Medulla oblongata (tissue), 1 donor: Measurements from ENCODE around the gene PGLYRP2.

ENCODE experiments used
- DNase-seq: peaks from one replicate; pipeline ENCODE4 v3.0.0-alpha.2; 2015; ENCODE audit errors: extremely low spot score

Gene PGLYRP2

DNA sequence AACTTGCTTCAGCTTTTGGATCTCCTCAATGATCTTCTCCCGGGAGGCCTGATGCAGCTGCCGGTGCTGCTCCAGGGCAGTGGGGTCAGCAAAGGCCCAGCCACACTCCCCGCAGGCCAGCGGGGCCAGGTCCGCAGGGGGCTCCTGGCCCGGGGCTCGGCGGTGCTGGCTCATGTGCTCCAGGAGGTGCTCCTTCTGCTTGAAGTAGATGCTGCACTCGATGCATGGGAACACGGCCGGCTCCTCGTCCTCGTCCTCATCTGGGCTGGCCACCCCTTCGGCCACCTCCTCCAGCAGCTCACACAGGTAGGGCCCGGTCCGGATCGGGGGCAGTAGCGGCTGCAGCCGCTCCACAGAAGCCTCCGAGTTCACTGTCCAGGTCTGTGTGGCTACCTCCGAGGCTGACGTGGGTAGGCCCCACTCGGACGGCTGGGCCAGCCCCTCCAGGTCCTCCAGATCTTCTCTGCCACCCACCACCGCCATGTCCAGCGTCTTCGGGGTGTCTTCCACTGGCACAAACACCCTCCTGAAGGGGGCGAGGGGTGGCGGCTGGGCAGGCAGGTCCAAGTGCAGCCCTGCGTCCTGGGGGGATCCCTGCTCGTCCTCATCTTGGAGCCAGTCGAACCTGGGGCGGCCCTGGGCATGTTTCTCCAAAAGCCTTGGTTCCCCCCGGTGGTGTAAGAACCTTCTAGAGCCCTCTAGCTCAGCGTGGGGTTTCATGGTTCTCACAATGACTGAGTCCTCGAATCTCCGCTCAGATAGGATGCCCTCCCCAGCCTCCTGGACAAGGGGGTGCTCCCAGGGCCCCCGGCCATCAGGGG is 39.3 kb downstream of the PGLYRP2 start:
- no peak for DNase-seq

DNA sequence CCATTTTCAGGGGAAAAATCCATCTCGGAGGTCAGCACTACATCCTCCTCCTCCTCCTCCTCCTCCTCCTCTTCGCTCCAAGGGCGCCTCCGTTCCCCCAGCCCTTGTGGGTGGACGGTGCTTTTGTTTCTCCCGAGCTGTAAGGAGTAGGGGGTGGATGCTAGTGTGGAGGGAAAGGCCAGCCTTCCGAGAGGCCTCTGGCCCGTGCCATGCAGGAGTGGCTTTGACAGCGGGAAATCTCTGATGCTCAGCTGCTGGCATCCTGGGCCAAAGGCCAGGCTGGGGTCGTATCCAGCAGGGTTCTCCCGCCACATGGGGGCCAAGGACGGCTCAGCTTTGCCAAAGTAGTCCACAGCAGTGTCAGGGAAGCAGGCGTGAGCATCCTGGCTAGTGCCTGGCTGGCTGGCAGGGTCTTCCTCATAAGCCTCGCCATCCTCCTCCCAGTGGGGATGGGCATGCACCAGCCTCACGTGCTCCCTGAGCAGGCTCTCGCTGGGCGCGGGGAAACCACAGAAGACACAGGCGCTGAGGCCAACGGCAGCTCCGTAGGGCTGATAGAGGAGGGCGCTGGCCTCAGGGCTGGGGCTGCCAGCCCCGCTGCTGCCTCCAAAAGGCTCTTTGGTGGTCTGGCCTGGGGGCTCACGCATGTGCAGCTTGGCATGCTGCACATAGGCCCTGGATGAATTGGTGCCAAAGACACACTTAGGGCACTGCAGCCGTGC is 40.1 kb downstream of the PGLYRP2 start:
- DNase-seq = no peak

DNA sequence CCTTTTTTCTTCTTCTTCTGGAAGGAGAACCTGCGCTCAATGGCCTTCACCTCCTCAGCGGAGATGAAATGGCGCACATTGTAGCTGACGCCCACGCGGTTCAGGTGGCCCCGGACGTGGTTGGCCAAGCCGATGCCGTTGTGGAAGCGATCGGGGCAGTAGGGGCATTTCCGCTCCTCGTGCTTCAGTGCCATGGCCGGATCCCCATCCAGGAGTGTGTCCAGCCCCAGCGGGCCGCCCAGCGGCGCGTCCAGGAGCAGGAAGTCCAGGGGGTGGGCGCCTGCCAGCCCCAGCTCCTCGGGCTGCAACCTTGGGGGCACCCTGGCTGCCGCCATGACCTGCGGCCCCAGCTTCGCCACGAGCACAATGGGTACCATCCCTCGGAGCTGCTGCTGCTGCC is 40.7 kb downstream of the PGLYRP2 start:
- DNase-seq = no peak

DNA sequence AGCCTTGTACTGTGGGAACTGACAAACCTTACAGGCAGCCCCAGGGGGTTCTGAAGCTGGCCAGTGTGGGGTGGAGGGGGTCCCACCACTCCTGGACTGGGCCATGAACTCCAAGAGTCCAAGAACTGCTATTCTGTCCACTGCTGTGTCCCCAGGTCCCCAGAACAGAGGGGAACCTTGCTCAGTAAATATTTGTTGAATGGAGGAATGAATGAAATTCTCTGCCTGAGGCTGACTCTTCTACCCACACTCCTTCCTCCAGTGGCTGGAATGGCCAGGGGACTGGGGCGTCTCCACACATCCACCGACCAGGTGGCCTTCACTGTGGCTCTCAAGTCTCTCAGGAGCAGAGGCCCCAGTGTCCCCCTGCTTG is 41.2 kb downstream of the PGLYRP2 start:
- no peak for DNase-seq

DNA sequence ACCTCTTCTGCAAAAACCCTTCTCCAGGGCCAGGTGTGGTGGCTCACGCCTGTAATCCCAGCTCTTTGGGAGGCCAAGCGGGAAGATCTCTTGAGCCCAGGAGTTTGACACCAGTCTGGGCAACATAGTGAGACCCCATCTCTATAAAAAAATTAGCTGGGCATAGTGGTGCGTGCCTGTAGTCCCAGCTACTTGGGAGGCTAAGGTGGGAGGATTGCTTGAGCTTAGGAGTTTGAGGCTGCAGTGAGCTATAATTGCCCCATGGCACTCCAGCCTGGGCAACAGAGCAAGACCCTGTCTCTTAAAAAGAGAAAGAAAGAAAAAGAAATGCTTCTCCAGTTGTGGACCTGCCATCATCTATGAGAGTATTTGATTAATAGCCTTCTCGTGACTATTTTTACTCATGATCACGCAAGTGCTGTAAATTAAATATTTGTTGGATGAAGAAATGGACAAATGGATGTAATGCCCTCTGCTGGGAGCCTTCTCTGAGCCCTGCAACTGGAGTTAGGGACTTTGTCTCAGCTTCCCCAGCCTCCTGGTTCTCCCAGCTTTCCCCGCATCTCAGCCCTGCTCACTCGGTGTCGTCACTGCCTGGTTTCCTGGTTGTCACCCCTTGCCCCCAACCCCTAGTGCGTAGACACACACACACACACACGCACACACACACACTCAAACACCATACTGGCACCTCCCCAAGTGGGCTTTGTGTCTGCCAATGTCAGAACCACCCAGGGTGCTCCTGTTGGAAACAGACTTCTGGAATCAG is 41.8 kb downstream of the PGLYRP2 start:
- no peak for DNase-seq

DNA sequence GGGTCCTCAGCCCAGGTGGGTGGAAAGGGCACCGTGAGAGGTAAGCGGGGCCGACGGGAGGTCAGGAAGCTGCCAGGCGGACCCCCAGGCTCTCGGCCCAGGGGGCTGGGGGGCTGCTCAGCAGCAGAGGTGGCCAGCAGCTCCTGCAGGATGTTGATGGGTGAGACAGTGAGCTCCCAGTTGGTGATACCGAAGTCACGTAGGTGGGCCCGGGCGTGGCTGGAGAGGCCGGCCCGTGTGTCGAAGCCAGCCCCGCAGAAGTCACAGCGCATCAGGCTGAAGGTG is 42.5 kb downstream of the PGLYRP2 start:
- DNase-seq = no peak

DNA sequence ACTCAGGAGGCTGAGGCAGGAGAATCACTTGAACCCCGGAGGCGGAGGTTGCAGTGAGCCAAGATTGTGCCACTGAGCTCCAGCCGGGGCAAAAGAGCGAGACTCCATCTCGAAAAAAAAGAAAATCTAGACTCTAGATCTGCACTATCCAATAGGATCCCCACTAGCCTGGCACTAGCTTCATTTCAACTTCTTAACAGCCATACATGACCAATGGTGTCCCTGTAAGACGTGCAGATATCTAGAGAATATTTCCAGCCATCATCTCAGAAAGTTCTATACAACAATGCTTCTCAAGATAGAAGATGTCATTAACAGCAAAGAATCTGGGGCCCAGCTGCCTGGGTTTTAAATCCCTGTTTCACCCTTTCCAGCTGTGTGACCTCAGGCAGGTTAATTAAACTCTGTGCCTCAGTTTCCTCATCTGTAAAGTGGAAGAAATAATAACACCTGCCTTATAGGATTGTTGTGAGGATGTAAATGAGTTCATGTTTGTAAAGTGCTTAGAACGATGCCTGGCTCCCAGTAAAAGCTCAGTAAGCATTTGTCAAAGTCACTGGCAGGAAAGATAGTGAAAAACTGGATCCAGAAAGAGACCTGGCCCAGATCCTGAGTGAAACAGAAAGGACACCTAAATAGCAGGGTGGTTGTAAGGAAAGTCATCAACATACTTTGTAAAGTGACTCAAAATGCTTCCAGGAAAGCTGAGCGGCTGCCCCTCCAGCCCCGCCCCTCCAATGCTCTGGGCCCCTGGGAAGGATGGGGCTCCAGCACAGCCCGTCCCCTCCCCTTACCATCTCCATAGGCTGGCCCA is 43.1 kb downstream of the PGLYRP2 start:
- DNase-seq = no peak

DNA sequence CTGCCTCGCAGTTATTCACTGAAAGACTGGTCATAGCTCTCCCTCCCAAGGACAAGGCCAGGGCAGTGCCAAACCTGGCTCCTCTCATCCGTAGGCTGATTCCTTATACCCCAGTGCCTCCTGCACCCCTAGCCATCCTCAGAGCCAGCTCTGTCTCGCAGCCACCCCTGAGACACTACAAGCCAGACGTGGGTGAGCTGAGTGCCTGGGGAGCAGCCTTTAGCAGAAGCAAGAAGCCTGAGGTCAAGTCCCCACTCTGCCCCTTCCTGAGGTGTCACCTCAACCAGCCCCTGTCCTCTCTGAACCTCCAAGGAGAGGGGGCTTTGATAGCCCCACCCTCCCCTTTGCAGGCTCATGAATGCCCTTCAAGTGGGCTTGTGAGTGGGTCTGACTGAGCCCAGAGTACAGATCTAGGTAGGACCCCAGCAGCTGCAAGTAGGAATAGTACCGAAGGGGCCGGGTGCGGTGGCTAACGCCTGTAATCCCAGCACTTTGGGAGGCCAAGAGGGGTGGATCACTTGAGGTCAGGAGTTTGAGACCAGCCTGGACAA is 45.7 kb downstream of the PGLYRP2 start:
- DNase-seq = no peak

DNA sequence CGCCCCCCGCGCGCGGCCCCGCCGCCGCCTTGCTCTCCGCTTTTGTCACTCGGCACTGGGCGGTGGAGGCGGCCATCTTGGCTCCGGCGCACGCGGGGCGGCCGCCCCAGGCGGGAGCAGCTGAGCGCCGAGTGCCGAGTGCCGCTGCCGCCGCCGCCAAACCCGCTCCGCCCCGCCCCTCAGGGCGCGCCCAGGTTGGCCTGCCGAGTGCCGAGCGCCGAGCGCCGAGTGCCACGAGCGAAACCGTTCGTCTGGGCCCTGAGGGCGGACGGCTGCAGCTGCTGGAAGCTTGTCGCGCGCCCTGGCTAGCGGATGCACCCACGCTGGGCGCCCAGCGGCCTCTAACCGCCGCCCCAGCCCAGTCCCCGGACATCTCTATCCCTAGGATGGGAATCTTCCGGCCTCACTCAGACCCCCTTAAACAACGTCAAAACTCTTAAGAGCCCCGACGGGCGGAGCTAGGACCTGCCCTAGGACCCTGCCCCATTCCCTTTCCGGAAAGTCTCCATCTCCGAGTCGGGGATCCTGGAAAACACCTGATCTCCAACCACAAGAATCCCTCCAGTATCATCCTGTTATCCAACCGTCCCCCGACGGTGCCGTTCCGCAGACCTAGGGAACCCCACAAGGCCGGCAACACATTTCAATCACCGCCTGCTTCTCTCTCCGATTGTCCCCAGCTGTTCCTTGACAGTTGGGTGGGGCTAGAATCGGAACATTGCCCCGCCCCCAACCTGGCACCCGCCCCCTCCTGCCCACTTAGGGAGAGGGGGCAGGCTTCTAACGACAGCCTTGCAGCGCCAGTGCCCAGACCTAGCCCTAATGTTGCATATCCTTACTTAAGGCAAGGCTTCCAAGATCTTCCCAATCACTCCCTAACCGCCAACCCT is 46.4 kb downstream of the PGLYRP2 start:
- DNase-seq = peak; percentile 90

DNA sequence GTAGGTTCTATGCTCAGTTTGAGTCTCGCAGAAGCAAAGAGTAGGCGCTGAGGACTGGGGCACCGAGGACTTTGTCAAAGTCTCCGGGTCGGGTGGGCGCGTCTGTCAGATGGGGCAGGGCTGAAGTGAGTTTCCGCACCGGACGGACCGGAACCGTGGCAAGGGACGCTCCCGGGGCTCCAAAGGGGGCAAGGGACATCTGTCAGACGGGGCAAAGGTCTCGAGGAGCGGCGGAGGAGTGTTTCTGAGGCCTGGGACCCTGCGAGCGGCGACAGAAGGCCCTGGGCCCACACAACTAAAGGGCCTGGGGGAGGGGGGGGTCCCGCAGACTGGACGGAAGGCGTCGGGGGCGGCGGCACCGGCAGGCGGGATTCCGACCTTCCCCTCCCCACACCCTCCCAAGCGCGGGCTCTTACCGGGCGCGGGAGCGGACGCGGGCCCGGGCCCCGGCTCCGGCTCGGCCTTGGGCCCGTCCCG is 47.2 kb downstream of the PGLYRP2 start:
- DNase-seq = no peak

DNA sequence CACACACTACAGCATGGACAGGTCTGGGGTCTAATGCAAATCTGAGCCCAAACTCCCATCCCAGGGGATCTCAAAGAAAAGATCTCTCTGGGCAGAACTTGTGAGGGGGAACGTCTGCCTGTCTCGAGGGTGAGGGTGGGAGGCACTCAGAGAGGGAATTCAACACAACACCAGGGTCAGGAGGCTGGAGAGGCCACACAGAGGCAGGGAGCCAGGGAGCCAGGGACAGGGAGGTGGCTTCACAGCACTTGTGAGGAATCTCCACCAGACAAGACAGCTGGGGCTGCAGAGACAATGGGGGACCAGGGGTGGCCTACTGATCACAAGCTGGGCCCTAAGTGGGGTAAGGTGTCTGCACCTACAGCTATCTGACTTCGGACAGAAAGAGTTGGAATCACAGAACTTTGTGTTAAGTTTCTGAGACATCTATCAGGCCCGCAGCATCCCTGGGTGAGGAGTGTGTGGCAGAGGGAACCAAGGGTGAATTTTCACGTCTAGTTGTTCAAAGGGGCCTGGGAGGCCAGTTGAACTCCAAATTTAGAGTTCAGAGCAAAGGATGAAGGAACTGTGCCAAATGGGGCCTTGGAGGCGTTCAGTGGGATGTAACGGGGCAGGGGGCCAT is 47.8 kb downstream of the PGLYRP2 start:
- no peak for DNase-seq

DNA sequence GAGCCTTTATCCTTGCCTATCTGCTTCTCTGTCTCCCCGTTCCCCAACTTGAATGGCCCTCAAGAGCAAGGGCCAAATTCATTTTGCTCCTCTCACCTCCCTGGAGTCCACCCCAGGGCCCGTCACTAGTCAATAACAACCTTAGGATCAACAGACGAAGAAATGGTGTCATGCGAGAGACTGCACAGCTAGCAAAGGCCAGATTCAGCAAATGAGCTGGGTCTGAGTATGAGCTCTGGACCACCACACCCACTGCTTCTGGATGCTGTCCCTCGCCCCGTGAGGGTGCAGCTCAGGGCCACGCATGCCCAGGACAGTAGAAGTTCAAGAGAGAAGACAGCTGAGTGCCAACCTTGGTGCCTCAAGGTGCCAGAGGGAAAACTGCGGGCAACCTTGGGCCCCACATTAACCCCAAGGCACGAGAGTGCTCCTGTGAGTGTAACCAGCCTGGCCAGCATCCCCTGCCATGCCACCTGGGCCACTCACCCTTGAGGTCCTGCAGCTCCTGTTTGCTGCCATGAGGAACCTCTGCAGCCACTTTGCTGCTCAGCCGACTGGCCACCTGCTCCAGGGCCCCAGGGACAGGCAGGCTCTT is 48.7 kb downstream of the PGLYRP2 start:
- DNase-seq = no peak

DNA sequence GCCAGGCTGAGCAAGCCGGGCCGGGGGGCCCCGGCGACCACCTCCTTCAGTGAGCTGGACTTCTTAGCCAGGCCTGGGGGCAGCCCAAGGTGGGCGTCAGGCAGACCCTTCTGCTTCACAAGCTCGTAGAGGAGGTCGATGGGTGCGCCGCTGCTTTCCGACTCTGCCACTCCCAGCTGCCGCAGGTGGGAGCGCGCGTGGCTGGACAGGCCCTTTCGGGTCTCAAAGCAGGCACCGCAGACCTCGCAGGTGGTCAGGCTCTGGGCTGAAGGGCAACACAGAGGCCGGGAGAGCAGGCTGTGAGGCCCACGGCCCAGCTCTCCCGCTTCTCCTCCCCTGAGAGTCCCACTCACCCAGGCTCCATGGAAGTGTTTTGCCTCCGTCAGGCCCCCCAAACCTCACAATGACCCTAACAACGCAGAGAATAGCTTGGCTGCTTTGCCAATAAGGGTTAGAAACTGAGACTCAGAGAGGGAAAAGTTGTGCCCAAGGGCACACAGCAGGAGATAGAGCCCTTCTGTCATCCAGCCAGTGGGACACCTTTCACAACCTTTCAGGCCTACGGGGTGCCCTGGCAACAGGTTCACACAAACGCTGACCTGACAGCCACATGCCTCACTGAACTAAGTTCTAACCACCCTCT is 49.4 kb downstream of the PGLYRP2 start:
- no peak for DNase-seq

DNA sequence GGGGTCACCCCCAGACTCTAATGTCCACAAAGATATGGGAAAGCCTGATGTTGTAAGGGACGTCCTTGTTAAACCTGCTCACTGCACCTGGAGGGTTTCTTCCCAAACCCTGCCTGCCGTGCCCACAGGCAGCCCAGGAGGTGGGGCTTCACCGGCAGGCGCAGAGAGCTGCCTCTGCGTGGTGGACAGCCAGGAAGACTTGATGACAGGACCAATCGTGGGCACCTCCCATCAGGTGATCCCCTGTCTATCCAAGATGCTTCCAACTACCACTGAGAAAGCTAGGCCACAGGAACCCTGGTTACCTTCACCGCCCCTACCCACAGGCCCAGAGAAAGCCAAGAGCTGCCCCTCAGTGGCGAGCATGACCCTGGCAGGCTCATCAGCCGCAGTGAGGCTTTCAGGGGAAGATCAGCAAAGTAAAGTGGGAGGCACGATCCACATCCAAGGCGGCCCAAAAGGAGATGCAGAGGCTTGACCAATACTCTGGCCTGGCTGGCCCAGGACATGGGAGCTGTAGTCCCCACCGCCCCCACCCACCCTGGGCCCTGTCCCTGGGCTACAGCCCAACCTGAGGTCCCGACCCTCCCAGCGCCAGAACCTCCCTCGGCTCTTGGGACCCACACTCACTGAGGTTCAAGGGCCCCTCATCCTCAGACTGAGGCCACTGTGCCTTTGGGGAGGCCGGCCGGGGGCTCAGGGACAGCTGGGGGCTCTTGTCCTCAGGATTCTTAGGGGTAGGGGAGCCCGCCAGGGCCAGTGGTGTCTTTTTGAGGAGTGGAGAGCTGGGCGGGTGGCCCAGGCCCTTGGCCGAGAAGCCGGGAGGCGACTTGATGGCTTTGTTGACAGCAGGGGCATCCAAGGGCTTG is 50.1 kb downstream of the PGLYRP2 start:
- no peak for DNase-seq

DNA sequence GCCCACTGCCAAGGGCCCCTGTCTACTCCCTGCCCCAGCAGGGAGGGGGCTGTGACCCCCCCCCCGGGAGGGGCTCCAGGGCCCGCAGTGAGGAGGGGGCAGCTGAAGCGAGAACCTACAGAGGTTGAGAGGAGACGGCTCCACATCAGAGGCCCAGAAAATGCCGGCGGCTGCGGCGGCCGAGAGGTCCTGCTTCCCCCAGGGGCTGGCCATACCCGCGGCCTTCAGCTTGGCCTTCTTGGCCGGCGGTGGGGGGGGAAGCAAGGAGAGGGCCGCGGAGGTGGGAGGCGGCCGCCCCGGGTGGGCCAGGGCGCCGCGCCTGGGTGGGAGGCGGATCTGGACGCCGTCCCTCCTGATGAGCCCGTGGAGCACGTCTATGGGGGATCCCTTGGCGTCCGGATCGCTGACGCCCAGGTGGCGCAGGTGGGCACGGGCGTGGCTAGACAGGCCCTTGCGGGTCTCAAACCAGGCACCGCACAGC is 51.3 kb downstream of the PGLYRP2 start:
- DNase-seq = no peak

DNA sequence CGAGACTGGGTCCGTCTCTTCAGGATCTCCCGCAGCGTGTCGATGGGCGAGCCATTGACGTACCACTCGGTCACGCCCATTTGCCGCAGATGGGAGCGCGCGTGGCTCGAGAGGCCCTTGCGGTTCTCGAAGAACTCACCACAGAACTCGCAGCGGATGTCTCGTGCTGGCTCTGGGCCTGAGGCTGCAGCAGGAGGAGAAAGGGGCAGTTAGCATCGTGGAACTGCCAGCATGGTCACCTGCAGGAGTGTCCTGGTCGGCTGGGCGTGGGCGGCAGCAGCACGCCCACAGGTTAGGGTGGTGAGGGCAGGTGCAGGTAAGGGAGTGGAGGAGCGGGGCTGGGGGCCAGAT is 52.0 kb downstream of the PGLYRP2 start:
- no peak for DNase-seq

DNA sequence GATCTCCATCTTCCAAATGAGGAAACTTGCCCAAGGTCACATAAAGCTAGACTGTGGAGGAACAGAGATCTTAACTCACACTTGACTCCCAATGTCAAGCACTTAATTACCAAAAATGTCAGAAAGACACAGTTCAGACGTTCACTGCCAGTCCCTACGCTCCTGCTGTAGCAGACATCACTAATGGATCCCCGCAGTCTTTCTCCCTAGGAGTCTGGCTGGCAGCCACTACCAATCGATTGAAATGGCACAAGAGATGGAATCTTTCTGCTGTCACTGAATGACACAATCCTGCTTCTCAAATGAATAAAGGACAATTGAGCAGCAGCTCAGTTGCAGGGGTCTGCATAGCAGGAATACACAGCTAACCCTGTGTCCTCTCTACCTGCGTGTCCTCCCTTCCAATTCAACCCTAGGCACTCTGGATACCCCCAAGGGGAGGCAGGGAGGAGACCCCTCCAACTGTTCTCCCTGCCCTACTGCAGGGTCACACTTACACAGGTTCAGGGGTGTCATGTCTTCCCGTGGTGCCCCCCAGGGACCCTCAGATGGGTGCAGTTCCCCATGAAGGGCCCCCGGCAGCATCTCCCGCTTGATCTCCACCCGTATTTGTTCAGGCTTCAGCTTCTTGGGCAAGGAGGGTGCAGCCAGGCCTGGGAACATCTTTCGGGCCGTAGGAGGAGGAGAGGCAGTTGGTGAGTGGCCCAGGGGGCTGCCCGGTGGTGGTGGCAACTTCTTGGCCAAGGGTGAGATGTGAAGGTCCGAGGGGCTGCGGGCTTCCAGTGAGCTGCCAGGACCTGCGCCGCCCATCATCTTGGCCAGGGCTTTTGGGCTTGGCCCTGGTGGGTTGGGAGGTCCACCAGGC is 52.6 kb downstream of the PGLYRP2 start:
- DNase-seq = no peak
